Cardiac fibroblast (primary cell): Measurements from ENCODE around the gene LRRC7.

ENCODE experiments used
- DNase-seq, 2 donors: peaks; one replicate each; pipeline versions ENCODE4 v3.0.0 to v3.0.0-alpha.2; 2010; ENCODE audit warnings: low read depth in 2 of 2
- H3K4me3 ChIP-seq, 2 donors: replicated peaks in 1 of 2; 1 replicate in 1 of 2; 2 replicates in 1 of 2; pipeline ENCODE4 v1.5.1; 2011; ENCODE audit warnings: low read depth in 2 of 2, low read length in 2 of 2, mild to moderate bottlenecking in 2 of 2, moderate library complexity in 1 of 2
- TF ChIP-seq, protein P1 (sequence below): IDR thresholded peaks from one replicate; pipeline ENCODE4 v1.5.1; 2011; ENCODE audit warnings: low read depth, mild to moderate bottlenecking, low read length, inconsistent platforms

The LRRC7 gene

DNA sequence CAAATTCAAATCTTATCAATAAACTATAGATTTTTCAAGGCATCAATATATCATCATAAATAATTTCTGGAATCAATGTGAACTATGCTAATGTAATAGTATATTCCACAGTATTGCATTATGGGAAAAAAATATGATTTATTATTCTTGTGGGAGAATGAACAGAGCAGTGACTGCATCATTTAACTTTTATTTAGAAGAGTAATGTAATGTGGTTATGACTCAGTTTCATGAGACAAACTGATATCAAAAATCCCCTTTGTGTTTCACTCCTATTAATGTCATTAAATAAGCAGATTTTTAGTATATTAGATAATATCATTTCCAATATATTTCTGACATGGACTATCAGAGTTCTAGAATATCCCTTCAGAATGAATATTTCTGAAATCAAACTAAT lies 450.0 kb downstream of the LRRC7 start:
- H3K4me3 ChIP-seq: no peak overlapping the region
- peak in 1 of 2 donors; percentile 22 for DNase-seq
- TF ChIP-seq, protein P1, sequence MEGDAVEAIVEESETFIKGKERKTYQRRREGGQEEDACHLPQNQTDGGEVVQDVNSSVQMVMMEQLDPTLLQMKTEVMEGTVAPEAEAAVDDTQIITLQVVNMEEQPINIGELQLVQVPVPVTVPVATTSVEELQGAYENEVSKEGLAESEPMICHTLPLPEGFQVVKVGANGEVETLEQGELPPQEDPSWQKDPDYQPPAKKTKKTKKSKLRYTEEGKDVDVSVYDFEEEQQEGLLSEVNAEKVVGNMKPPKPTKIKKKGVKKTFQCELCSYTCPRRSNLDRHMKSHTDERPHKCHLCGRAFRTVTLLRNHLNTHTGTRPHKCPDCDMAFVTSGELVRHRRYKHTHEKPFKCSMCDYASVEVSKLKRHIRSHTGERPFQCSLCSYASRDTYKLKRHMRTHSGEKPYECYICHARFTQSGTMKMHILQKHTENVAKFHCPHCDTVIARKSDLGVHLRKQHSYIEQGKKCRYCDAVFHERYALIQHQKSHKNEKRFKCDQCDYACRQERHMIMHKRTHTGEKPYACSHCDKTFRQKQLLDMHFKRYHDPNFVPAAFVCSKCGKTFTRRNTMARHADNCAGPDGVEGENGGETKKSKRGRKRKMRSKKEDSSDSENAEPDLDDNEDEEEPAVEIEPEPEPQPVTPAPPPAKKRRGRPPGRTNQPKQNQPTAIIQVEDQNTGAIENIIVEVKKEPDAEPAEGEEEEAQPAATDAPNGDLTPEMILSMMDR: no peak

DNA sequence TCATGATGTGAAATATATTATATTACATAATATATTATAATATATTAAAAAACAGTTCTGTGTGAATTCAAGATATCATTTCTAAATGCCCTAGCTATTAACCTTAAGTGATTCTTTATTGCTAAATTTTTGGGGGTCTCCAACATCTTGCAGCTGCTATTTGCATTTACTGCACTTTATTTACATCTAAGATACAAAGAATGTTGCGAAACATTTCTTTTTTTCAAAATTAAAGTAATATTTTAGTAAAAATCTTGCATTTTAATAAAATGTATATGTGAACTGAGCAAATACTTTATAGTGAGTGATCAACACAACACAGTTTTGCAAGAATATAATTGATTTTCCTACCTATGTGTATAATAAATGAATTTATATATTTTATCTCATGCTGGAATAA lies 456.6 kb downstream of the LRRC7 start:
- no peak for DNase-seq
- TF ChIP-seq, protein P1: no peak
- H3K4me3 ChIP-seq: no peak overlapping the region

DNA sequence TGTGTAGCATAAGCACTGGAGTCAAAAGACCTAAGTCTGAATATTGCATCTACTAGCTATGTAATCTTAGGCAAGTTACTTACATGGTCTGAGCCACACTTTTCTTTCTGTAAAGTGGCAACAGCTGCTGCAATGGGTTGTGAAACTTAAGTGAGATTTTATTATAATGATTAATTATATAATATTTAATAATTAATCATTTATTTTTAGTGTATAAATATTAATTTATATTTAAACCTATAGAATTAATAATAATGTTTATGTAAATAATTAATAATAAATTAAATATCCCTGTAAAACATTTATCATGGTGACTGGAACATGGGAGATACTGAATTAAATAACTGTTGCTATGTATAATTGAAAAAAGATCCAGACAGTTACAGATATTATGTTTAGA lies 457.3 kb downstream of the LRRC7 start:
- TF ChIP-seq, protein P1: no peak
- DNase-seq: no peak
- H3K4me3 ChIP-seq: no peak overlapping the region

DNA sequence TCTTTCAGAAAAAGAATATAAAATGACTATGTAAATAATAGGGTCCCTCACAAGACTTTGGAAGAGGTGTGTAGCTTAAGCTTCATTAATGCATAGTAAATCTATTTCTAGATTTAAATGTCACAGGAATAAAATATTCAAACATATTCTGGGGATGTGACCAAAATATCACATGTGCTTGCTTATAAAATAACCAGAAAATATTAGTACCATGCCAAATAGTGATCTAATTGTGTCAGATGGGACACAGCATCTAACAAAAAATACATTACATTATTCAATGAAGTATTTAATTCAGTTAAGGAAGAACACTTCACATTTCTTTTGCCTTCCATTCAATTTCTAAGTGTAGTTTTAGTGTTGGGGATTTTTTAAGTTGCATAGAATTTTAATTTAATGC lies 458.1 kb downstream of the LRRC7 start:
- H3K4me3 ChIP-seq: no peak overlapping the region
- TF ChIP-seq, protein P1: no peak
- DNase-seq: no peak

DNA sequence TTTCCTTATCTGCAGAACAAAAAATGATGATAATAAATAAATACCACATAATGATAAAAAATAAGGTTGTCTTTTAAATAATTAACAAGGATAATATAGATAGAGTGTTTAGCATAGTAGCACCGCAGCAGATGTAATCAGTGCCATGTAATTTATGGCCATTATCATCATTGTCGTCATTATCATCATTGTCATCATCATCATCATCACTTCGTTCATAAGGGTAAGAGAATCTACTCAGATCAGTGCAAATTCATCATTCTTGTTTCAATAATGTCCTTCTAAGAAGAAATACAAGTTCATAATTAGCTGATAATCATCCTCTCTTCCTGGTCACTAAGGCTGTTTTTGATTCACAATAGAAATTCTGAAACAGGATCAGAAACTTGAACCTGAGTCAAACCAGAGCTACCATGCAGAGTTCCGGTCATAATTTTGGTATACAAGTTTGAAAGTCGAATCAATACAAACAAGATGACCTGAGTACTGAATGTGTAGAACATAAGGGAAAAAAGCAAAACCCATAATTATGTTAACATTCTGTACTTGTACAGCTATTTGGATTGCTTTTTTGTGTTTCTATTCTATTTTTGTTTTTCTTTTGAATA lies 465.6 kb downstream of the LRRC7 start:
- H3K4me3 ChIP-seq: no peak overlapping the region
- DNase-seq: no peak
- TF ChIP-seq, protein P1: no peak

DNA sequence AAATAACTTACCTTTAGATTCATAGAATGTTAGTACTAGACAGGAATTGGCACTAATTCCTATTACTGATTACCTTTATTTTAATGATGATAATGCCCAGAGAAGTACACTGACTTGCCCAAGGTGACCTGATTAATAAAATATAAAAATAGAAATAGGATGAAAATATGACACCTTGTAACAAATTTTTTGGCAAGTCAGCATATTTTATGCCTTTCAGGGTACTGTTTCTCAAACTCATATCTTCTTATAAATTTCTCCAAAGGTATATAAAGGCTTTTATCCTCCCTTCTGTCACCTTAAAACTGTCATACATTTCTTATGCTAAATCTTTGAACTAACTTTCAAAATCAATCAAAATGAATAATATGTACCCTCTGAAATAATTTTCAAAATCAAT lies 466.2 kb downstream of the LRRC7 start:
- TF ChIP-seq, protein P1: no peak
- no peak overlapping the region for H3K4me3 ChIP-seq
- DNase-seq: no peak

DNA sequence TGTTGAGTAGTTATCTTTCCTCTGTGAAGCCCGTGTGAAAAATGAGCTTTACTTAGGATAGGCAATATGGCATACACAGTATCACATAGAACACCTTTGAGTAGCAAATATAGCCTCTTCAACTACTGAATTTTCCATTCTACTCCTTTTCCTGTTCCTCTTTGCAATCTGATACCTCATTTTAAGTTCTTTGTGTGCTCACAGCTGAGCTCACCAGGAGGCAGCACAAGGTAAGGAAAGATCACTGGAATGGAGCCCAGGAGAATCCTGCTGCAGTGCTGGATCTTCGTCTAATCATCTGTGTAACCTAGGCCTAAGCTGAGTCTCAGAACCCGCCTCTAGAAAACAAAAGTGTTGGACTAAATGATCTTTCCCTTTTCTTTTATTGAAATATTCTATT lies 466.7 kb downstream of the LRRC7 start:
- DNase-seq: peak; percentile 74 to 84
- no peak overlapping the region for H3K4me3 ChIP-seq
- TF ChIP-seq, protein P1: peak; percentile 61
